Measurements from ENCODE around the gene SH2D4B. TPM values are rescaled to one million over a fixed set of nuclear protein-coding genes. Genes with fewer than 3 reads are reported as not detected.

The SH2D4B gene
- total and polyA plus RNA-seq, 10 of the 15 experiments (the other 5 are each of a cell fraction or from before 2014, with no cell fraction given), result 0.04 to 0.21 (median 0.13) TPM; not detected in 5

- Histone ChIP-seq H4K20me1 (ENCODE audit: control insufficient read depth, insufficient read depth) (no peaks in the 10 kb centered on the region), H3K79me2 (ENCODE audit: control insufficient read depth, insufficient read depth, low read length) (no peaks in the 10 kb centered on the region), H2AFZ (ENCODE audit: control insufficient read depth, low read depth, low read length) (no peak overlapping the region), H3K9me3 (replicated peaks; ENCODE audit: control insufficient read depth, insufficient read depth, low read length) (no peaks in the 10 kb centered on the region), H3K36me3 (ENCODE audit: control insufficient read depth in 2 of 2, insufficient read depth in 2 of 2, low read length in 1 of 2) (no peaks in the 10 kb centered on the region), H3K4me1 (ENCODE audit: control insufficient read depth, insufficient read depth, low read length) (no peaks in the 10 kb centered on the region), H3K4me3 (no peak overlapping the region), H3K27ac (ENCODE audit: control insufficient read depth, insufficient read depth) (no peak overlapping the region), H3K4me2 (ENCODE audit: control insufficient read depth, insufficient read depth) (no peak overlapping the region), H3K27me3 (replicated peaks in 1 of 2; ENCODE audit: control insufficient read depth in 2 of 2, insufficient read depth in 2 of 2, low read length in 1 of 2) (no peaks in the 10 kb centered on the region; a peak in 1 of 4 replicates), H3K9ac (ENCODE audit: control insufficient read depth, insufficient read depth, low read length) (no peak overlapping the region)
- intact Hi-C loops (cut with micrococcal nuclease; ENCODE audit: unreplicated experiment), result no loop called here
- ATAC-seq (no peak), FAIRE-seq (no peak), DNase-seq (ENCODE audit: low read depth, low spot score) (no peak)
- ChIA-PET CTCF (interaction anchor here (0.8 to 1.2 kb wide), 2 partner anchors 44 to 45 kb away, joined by 4 read pairs; no protein-coding TSS in a partner anchor), POLR2A (no interaction called here), SMC1A (ENCODE audit: uncharacterized antibody, unreplicated experiment) (no interaction called here), RAD21 (ENCODE audit: unreplicated experiment) (interaction anchor here (1.0 kb wide), 1 partner anchor 18 kb away, joined by 3 read pairs; no protein-coding TSS in a partner anchor)
- in situ Hi-C loops (cut with MboI), result no loop called here
- TF ChIP-seq ZNF24 (IDR thresholded peaks at IDR 0.05) (no peak), PRDM15 (CRISPR knock-in tag; IDR thresholded peaks at IDR 0.05) (no peak), SRF (IDR thresholded peaks at IDR 0.05; ENCODE audit: low read depth in 2 of 2, low read length in 2 of 2) (no peak), NR2C2 (IDR thresholded peaks at IDR 0.05; ENCODE audit: borderline replicate concordance, control insufficient read depth, insufficient read length, low read depth) (no peak)
- TF ChIP-seq, protein P1, sequence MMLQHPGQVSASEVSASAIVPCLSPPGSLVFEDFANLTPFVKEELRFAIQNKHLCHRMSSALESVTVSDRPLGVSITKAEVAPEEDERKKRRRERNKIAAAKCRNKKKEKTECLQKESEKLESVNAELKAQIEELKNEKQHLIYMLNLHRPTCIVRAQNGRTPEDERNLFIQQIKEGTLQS (IDR thresholded peaks at IDR 0.05; ENCODE audit: borderline replicate concordance, extremely low read depth, low read depth, low read length), result no peak
- WGBS (ENCODE audit: insufficient coverage, insufficient replicate concordance, low lambda C conversion rate, missing lambda C conversion rate), result 84% methylated on average over 5 of the region's 5 CpGs
- no TSS peak for BruUV-seq (replicated peaks)
Observed at GRCh38 chr10:80554050-80554449, 16.3 kb downstream of the SH2D4B start.
